Calu3 (cell line): ENCODE measurements around the gene MID1. TPM values are rescaled to one million over a fixed set of nuclear protein-coding genes. Genes with fewer than 3 reads are reported as not detected.

Experiments
- BruUV-seq: library from RNA; stranded (reverse); fragments of 400-500 nt; replicated peaks from 2 replicates; lab custom pipeline; 2021; lab: Mats Ljungman, UMichigan
- CTCF ChIA-PET: fragments of 300-600 bp; sonication (Branson Sonifier 250); formaldehyde crosslinking; loops from one replicate; lab custom pipeline; 2022; ENCODE audit warnings: antibody characterized with exemption; lab: Charles Lee
- DNase-seq: peaks from one replicate; pipeline ENCODE4 v3.0.0; 2022
- H3K27ac Mint-ChIP-seq: one replicate; pipeline ENCODE4 v1.8.0; 2022; ENCODE audit warnings: mixed read lengths; ENCODE audit not compliant: unreplicated experiment
- H3K27me3 Mint-ChIP-seq: one replicate; pipeline ENCODE4 v1.8.0; 2022; ENCODE audit warnings: mixed read lengths; ENCODE audit not compliant: unreplicated experiment
- H3K36me3 Mint-ChIP-seq: one replicate; pipeline ENCODE4 v1.8.0; 2022; ENCODE audit warnings: mild to moderate bottlenecking, moderate library complexity, mixed read lengths; ENCODE audit not compliant: insufficient read depth, unreplicated experiment
- H3K4me1 Mint-ChIP-seq: one replicate; pipeline ENCODE4 v1.8.0; 2022; ENCODE audit warnings: mild to moderate bottlenecking, low read depth, mixed read lengths; ENCODE audit not compliant: unreplicated experiment
- H3K4me3 Mint-ChIP-seq: one replicate; pipeline ENCODE4 v1.8.0; 2022; ENCODE audit warnings: mild to moderate bottlenecking, low read depth, moderate library complexity, mixed read lengths; ENCODE audit not compliant: unreplicated experiment
- H3K9me3 Mint-ChIP-seq: one replicate; pipeline ENCODE4 v1.8.0; 2022; ENCODE audit warnings: low read depth, mixed read lengths; ENCODE audit not compliant: unreplicated experiment
- CTCF ChIP-seq: fragments of 200-600 bp; IDR thresholded peaks from one replicate; pipeline ENCODE4 v1.8.0; 2022; ENCODE audit warnings: antibody characterized with exemption; ENCODE audit not compliant: unreplicated experiment
- intact Hi-C: fragments of 100-400 bp; cut with micrococcal nuclease; formaldehyde crosslinking; loops from one replicate; pipeline ENCODE4 v1.10.0; 2022; ENCODE audit not compliant: unreplicated experiment
- total RNA-seq: library from RNA; stranded (reverse); gene quantifications from 2 replicates; pipeline ENCODE4 v1.2.3, GENCODE V29; 2022

MID1 gene
- total RNA-seq, 1 experiment from 2014 or later: 85.6 TPM

- Mint-ChIP-seq H3K27me3 (no peaks in the 10 kb centered on the region), H3K9me3 (no peaks in the 10 kb centered on the region), H3K36me3 (no peaks in the 10 kb centered on the region), H3K27ac (no peak overlapping the region), H3K4me1 (peaks cover 7% of the 10 kb centered on the region), H3K4me3 (no peak overlapping the region)
- CTCF ChIA-PET: interaction anchor here (1.1 kb wide), 1 partner anchor 339 kb away, joined by 3 read pairs; no protein-coding TSS in a partner anchor
- TF ChIP-seq CTCF: no peak
- no peak for DNase-seq
- intact Hi-C loops: no loop called here
- BruUV-seq: no TSS peak
These were observed 193.1 kb downstream of the MID1 start for GRCh38 chrX:10427249-10427648.

GRCh38 chrX:10423716-10424115 lies 196.7 kb downstream of the MID1 start:
- CTCF ChIA-PET: no interaction called here
- Mint-ChIP-seq H3K27me3 (no peaks in the 10 kb centered on the region), H3K4me1 (peaks cover 7% of the 10 kb centered on the region), H3K4me3 (no peak overlapping the region), H3K36me3 (no peaks in the 10 kb centered on the region), H3K9me3 (peaks cover 2% of the 10 kb centered on the region), H3K27ac (no peak overlapping the region)
- no TSS peak for BruUV-seq
- intact Hi-C loops: no loop called here
- no peak for DNase-seq
- TF ChIP-seq CTCF: no peak

- TF ChIP-seq CTCF: no peak
- intact Hi-C loops: no loop called here
- no peak for DNase-seq
- H3K36me3 Mint-ChIP-seq: no peaks in the 10 kb centered on the region
- no peak overlapping the region for H3K4me3 Mint-ChIP-seq
- BruUV-seq: no TSS peak
- H3K27ac Mint-ChIP-seq: no peak overlapping the region
- peaks cover 2% of the 10 kb centered on the region for H3K9me3 Mint-ChIP-seq
- no peaks in the 10 kb centered on the region for H3K27me3 Mint-ChIP-seq
- H3K4me1 Mint-ChIP-seq: no peaks in the 10 kb centered on the region
- CTCF ChIA-PET: no interaction called here
These were observed 200.3 kb downstream of the MID1 start for GRCh38 chrX:10420134-10420533.

- H3K27ac Mint-ChIP-seq: no peak overlapping the region
- no peak for TF ChIP-seq CTCF
- BruUV-seq: no TSS peak
- H3K9me3 Mint-ChIP-seq: no peaks in the 10 kb centered on the region
- CTCF ChIA-PET: no interaction called here
- no peak overlapping the region for H3K4me3 Mint-ChIP-seq
- H3K27me3 Mint-ChIP-seq: no peaks in the 10 kb centered on the region
- no peaks in the 10 kb centered on the region for H3K36me3 Mint-ChIP-seq
- intact Hi-C loops: no loop called here
- no peaks in the 10 kb centered on the region for H3K4me1 Mint-ChIP-seq
- DNase-seq: no peak
These were observed 204.0 kb downstream of the MID1 start for GRCh38 chrX:10416424-10416823.
